ENCODE data around the gene MSRB2.
A peak's percentile ranks its signal among the peaks of the same experiment; 100 is the strongest.
"Not testable (repeated sequence)": the region's sequence is repeated elsewhere in the genome, so short reads cannot be mapped to it uniquely, and the experiment has no call there.

MSRB2 gene

DNA sequence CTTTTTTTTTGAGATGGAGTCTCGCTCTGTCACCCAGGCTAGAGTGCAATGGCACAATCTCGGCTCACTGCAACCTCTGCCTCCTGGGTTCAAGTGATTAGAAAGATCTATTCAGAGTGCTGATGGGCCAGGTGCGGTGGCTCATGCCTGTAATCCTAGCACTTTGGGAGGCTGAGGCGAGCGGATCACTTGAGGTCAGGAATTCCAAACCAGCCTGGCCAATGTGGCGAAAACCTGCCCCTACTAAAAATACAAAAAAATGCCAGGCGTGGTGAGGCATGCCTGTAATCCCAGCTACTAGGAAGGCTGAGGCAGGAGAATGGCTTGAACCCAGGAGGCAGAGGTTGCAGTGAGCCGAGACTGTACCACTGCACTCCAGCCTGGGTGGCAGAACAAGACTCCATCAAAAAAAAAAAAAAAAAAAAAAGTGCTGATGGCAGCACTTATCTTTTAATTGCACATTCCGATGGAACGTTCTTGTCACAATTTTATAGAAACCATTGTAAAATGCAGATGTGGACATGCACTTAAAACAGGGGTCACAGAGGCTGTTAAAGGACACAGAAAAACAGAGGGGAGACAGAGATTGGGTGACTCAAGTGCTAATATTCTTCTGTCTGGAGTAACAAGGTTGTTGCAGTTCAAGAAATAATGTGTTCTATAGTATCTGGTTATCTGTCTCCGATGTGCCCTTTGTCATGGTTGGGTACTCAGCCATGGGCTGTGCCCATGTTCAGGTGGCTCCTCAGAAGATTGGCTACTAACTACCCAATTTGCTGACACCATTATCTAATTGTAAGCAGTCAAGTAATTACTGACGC lies 25.1 kb upstream of the MSRB2 start:
- DNase-seq: not testable (repeated sequence)

DNA sequence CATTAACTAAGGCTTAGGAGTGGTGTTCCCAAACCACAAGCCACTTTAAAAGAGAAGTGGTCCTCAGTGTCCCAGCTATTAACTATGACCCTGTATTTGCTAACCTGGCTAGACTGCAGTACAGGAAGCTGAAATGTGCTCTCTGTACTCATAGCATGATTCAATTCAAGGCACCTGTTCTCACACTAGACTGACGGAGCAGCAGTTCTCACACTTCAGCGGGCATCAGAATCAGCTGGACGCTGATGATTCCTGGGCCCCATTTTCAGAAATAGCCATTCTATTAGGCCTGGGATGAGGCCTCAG lies 24.5 kb upstream of the MSRB2 start:
- no peak for DNase-seq

DNA sequence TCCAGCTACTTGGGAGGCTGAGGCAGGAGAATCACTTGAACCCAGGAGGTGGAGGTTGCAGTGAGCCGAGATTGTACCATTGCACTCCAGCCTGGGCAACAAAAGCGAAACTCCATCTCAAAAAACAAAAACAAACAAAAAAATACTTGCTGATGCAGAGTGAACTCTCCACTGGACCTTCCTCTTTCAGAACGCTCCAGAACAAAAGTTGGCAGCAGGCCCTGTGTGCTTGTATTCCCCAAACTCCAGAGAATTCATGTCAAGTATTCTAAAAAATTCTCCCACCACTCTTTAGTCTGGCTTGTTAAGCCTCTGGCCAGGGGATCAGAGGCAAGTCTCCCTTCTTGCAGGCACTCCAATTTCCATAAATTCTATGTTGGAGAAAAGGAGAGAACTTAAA lies 22.8 kb upstream of the MSRB2 start:
- DNase-seq: not testable (repeated sequence)

DNA sequence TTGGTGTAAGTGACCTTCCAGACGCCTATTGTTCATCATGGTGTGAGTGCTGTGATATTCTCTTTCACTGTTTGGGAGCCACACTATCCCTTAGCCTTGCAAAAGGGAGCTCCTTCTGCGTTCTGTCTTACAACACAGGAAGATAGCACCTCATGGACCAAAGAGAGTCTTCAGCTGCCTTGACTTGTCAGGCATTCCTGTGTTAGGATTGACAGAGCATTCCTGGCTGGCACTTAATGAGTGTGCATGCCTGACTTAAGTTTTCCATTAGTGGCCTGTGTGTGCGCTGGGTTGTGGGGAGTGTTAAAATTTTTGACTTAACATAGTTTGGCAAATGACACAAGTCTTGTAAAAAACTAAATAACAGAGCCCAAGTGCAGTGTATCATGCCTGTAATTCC lies 21.9 kb upstream of the MSRB2 start:
- DNase-seq: no peak

DNA sequence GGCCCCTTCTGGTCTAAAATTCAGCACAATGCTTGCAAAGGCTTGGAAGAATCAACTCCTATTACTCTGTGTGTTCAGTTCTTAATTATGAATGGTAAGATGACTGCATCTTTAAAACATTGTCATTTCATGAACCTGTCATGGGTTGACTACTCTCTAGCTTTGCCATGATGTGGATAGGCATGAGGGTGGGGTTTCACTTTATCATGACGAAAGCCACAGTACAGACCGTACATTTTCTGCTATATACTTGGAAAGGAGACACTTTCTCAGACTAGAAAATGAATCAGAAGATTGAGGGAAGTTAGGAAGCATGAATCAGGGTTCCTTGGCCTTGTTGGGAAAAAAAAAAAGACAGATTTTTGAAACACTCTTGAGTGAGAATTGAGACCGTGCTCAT lies 19.7 kb upstream of the MSRB2 start:
- no peak for DNase-seq

DNA sequence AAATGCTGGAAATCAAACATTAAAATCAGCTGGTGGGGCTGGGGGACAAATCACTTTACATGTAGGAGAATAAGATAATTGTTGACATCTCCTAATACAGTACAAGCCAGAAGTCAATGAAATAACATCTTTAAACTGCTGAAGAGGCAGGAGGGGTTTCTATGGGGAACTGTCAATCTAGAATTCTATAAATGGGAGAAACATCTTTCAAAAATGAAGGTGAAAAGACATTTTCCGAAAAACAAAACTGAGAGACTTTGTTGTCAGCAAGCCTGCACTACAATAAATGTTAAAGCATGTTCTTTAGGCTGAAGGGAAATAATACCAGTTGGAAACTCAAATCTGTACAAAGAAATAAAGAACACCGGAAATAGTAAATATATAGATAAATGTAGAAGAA lies 17.3 kb upstream of the MSRB2 start:
- no peak for DNase-seq

DNA sequence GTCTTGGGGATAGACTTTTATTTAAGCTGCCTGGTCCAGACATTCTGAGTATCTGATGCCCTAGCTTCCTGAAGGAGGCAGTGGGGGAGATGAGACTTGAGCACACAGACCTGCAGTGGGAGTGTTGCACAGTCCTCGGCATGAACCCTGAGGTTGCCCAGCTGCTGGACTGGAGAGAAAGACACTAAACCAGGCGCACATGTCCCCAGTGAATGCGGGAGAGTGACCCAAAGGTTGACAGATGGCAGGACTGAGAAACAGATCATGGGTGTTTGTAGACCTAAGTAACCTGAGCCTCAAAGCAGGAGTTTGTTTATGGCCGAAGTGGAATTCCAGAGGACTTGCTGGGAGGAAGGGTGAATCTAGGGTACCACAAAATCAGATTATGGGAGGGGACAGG lies 15.7 kb upstream of the MSRB2 start:
- no peak for DNase-seq

DNA sequence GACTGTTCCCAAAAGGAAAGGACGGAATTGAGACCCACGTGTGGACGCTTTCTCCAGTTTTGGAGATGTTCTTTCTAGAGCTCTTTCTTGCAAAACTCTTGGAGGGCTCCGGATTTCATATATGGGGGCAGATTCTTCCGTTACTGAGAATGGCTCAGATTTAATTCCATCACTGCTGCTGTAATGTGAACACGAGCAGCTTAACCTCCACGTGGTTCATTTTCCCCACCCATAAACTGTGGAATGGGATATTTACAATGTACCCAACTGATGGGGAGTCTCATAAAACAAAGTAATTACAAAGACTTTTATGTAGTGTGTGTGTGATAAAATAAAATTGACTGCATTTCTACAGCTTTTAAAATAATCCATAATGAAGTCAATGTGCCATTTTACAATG lies 15.1 kb upstream of the MSRB2 start:
- DNase-seq: no peak

DNA sequence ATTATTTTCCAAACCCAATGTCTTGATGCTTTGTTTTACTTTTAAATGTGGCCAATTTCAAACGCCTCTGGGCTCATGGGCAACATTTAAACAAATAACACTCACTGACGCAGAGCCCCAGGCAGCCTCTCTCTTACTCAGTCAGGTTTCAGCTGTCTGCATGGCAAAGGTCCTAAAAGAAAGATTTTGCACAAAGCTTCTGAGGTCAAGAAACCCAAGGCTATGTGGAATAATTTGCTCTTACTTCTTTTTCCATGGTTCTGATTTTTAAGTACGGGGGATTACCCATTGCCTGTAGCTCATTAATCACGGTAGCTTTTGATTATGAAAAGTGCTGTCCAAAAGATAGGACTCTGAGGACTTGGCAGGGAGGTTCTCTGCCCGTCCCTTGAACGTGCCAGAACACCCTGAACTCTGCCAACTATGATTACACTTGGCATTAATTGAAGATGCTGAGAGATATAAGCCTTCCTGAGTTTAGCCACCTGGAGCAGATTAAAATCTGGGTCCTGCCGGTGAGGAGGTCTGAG lies 14.1 kb upstream of the MSRB2 start:
- DNase-seq: no peak

DNA sequence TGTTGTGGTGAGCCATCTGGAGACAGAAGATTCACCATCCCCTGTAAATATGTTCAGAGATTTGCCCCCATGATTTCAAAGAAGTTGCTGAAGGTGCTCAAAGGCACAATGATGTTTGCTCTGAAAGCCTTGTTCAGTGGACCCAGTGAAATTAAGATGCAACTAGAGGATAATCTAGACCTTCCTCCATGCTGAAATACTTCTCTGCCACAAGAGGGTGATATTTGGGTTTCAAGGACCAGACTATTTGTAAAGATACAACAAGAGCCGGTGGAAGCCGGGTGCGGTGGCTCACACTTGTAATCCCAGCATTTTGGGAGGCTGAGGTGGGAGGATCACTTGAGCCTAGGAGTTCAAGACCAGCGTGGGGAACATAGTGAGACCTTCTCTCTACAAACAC lies 13.5 kb upstream of the MSRB2 start:
- no peak for DNase-seq

DNA sequence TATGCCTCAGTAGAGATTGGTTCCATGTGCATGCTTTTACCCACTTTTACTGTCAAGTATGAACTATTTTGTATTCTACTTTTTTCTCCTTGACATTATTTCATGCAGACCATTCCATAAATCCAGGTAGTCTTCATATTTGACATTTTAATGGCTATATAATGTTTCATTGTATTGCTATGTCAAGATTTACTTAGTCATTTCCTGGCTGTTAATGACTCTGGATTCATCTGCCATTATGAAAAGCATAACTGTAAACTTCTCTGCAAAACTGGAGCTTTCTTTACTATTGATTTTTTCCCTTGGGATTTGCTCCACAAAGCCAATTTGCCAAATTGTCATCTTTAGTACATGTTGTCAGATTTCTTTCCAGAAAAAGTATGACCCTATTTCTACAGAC lies 6.8 kb upstream of the MSRB2 start:
- DNase-seq: no peak

DNA sequence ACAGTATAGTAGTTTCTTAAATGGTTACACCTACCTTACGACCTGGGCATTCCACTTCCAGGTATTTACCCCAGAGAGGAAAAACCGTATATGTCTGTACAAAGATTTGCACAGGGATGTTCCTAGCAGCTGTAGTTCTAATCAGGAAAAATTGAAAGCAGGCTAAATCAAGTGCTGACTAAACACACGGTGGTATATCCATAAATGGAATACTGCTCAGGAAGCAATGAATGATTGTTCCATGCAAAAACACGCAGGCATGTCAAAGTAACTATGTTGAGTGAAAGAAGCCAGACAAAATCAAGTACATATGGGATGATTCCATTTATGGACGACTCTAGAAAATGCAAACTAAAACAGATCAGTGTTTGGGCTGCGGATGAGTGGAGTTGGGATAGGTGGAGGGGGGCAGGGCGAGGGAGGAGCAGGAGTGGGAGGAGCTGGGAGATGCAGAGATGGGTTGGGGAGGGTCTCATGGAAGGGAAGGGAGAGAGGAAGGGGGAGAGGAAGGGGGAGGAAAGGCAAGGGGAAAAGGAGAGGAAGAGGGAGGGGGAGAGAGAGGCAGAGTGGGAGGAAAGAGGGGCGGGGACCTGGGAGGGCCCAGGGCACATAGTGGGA lies 484 bp upstream of the MSRB2 start:
- no peak for DNase-seq

DNA sequence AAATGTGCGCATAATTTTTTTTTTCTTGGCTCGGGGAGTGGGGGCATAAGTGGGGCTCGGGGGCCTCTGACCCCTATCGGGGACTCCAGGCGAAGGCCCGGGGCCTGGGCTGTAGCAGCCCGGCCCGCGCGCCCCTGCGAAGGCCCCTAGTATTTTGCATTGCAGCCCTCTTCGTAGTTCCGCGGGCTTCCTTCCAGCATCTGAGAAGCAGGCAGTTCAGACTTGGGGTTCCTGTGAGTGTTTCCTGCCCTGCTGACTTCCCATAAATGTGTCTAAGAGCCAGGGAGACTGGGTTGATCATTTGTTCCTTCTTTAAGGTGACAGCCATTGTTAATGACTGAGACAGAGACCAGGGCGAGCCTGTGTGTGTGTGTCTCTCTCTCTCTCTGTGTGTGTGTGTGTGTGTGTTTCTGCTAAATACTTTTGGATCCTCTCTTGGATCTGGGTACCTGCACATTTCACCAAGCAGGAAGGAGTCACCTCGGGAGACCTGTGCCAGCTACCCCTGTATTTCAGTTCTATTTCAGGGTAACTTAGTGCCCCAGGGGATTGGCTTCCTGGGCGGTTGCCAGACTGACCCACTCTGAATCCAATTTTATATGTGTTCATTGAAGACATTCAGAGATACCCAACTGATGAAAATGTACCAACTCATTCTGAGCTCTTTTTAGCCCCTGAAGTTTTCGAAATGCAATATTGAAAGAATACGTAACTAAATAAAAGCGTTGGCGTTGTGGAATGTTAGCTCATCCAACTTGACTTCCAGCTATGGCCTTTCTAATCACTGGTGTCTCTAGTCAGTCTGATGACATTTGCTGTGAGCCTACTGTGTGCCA lies 805 bp downstream of the MSRB2 start:
- DNase-seq: peak; percentile 24 to 44

DNA sequence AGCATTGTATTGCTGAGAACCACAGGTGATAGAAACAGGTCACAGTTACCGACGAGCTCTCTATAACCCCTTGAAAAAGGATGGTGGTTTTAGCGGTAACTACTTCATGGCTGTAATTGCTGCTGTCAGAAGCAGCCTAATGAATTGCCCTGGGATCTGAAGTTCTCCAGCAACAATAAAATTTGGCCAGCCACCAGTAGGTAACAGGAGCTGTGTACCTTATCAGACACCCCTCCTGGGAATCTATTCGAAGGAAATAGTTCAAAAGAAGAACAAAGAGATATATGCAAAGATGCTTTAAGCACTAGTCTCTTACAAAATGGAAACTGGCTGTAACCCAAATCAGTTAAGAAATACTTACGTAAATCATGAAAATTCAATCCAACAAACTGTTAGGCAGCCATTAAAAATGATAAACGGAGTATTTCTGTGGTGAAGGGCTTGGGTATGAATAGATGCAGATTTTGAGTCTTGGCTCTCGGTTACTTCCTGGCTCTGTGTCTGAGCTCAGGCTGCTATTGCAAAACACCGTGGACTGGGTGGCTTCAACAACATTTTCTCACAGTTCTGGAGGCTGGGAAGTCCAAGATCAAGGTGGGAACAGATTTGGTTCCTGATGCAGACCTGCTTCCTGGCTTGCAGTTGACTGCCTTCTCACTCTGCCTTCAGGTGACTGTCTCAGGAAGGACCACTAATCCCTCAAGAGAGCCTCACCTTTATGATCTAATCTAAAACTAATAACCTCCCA lies 1.6 kb downstream of the MSRB2 start:
- DNase-seq: peak in 1 of 2 donors; percentile 4

DNA sequence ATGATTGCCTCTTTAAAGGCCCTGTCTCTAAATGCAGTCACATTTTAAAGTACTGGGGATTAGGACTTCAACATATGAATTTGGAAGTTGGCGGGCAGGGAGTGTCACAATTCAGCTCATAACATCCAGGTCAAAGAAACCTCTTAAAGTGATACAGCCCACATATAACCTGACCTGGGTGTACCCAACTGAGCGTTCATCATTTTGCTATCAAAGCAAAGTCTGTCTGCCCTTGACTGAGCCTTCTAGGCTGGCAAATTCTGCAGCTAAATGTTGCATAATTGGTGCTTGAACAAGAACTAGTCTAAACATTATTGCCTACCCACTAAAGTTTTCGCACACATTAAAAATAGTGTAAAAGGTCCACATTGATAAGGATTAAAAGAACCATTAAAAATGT lies 3.7 kb downstream of the MSRB2 start:
- DNase-seq: no peak

DNA sequence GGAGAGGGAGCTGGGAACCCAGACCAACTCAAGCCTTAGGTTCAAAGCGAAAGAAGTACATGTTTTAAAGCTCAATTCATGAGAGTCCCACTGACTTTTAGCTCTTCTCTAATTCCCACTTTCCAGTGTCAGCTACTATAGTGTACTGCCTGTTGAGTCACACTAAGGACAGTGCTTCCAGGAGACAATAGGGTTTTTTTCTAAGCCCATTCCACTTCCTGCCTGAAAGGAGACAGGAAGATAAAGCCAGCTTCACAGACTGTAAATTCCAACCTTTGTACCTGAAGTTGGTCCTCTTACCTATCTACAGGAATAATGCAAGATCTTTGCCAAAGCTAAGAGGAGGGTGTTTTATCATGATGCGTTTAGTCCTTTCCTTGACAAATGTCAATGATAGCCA lies 4.4 kb downstream of the MSRB2 start:
- no peak for DNase-seq

DNA sequence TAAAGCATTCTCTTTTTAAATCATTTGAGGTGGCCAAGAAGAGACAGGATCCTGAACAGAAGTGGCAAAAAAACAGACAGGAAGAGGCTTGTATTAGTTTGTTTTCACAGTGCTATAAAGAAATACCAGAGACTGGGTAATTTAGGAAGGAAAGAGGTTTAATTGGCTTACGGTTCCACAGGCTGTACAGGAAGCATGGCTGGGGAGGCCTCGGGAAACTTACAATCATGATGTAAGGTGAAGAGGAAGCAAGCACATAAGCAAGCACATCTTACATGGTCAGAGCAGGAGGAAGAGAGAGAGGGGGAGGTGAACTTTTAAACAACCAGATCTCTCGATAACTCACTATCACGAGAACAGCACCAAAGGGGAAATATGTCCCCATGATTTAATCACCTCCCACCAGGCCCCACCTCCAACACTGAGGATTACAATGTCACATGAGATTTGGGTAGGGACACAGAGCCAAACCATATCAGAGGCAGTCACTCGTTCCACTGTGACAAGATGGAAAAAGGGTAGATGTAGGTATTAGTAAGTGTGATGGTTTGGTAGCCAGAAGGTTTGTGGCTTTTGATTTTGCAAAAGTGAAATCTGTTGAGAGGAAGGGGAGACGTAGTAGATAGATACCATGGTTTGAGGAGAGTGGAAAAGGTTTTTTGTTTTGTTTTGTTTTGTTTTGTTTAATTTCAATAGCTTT lies 5.1 kb downstream of the MSRB2 start:
- no peak for DNase-seq

DNA sequence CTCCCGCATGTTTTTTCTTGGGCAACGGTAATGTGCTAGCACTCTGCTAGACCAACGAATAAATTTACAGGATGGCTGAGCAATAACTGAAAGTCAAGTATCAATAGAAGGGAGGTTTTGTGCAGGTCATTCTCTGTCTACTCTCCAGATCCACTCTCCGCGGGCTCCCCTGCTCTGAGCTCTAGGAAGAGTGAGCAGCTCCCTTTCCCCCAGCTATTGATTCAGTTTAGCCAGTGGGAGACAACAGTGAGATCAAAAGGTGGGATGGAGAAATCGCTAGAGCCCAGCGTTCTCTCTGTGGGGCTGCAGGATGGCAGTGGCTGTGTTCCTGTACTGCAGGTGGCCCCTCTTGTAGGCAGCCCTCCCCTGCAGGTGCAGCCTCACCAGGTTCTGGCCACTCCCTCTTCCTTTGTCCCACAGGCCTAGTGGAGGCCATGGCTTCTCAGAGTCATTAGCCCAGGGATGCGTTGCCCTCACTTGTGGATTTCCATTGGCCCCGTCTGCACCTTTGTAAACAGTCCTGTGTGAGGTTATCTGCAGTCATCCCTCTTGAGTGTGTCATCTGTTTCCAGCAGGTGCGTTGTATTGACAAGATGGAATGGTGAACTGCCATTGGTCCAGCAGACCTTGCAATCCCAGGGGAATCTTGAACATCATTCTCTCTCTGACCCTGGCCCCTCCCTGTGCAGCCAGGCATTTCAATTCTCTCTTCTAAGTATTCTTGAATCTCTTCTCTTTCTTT lies 11.1 kb downstream of the MSRB2 start:
- no peak for DNase-seq

DNA sequence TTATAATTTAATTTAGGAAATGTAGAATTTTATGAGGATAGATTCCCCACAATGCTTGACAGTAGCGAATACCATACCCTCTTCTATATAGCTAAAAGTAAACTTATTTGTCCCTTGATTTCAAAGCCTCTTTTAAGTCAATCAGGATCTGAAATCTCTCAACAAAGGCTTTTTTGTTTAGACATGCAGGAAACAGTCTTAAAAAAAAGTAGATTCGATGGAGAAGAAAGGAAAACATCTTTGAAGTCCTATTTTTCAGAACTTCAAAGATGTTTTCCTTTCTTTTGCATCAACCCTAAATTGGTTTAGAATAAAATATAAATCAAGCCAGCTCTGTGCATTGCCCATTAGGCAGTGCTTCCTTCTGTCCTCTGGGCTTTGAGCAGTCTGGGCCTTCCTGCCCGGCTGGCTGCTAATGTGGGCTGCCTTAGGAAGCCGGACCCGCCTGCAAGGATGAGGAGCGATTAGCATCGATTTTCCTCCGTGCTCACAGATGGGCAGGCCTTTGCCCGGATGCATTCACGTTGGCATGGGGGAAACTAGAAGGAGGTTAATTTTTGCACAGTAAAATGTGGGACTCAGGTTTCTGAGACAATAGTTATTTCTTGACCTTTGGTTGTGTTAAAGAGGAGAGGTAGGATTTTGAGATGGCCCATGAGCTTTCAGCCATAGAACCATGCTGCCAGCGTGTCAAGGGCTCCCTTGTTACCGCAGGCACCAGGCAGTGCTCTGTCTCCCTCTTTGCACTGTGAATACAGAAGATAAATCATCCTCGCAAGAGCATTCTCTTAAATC lies 15.5 kb downstream of the MSRB2 start:
- DNase-seq: no peak

DNA sequence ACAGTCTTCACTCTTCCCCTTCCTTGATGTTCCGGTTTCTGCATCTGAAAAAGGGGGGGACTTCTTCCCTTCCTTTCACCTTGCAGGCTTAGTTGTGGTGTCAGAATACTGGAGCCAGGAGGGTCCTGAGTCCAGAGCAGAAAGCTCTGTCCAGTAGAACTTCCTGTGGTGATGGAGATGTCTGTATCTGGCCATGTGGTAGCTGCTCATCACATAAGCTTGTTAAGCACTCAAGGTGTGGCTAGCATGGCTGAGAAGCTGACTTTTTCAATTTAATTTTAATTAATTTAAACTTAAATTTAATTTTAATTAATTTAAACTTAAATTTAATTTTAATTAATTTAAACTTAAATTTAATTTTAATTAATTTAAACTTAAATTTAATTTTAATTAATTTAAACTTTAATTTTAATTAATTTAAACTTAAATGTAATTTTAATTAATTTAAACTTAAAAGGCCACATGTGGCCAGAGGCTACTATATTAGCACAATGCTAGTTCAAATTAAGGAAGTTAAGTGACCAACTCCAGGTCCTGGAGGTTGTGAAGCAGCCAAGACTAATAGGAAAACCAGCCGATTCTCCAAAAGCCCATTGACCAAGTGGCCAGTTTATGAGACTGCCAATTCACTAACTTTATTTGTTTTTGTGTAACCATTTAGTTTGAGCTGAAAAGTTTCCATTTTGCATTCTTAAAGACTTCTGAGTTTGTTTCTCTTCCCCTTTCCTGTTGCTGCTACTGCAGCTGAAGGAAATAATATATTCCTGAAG lies 16.3 kb downstream of the MSRB2 start:
- DNase-seq: no peak

Measured in CD4-positive, alpha-beta T cell treated with Interleukin-4 for 1 hour (primary cell).